ENCODE data around the gene CTNNA3. TPM values are rescaled to one million over a fixed set of nuclear protein-coding genes. Genes with fewer than 3 reads are reported as not detected.

CTNNA3 gene
- total RNA-seq, 1 donor from 2014 or later = 0.13 TPM

DNA sequence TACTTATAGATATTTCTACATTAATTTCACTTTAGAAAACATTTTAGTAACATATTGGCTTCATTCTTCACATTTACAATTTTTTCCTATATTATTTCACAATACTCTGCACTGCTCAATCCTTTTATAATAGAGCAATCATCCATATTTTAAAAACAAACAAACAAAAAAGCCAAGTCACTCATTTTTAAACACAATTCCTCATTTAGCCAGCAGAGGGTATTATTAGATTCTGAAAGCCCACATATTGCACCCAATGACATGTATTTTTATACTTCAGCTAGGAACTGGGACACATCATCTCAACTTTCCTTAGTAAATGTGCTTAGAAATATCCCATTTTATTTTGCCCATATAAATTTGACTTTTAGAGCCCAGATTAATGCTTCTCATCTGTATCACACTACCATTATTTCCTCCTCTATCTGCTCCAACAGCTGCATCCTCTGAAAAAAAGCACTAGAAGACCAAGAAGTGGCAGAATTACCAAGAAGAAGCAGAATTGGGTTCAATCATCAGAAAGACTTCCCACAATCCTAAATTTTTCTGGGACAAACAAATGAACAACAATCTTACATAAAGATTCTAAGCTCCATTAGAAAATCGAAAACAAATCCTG, 29.5 kb downstream of the CTNNA3 start:
- peak; percentile 57 to 74 for DNase-seq (ENCODE audit: low read depth in 2 of 2)

DNA sequence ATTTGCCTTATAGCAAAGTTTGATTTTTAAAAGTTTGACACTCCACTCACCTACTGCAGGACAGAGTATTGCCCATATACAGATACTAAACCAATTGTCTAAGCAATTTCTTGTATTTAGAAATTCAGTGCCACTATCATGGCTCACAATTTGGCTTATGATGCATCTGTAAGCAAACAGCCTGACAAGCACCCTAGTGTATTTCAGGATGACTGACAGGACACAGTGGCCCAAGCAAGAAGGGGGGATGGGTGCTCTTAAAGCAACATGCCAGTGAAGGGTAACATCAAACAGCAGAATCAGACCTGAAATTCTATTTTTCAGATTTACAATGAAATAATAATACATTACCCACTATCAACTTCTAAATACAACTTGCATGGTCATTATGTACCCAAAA, 30.5 kb downstream of the CTNNA3 start:
- peak in 1 of 2 donors; percentile 33 for DNase-seq (ENCODE audit: low read depth in 2 of 2)

DNA sequence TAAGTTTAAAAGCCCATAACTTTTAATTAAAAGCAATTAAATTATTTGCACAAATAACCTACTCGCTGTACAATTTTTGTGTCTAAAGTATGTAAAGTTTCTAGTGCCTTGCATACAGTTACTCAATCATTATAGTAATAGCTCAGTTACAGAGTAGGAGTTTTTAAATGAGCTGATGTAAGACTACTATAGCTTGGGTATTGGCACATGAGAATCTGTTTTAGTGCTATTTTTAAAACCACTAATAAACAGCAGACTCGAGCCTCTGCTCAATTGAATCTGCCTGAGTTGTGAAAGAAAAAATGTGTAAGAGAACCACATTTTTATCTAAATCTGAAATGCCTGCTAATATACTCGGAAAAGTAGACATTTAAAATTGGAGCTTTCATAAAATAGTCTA, 31.1 kb downstream of the CTNNA3 start:
- no peak for DNase-seq (ENCODE audit: low read depth in 2 of 2)

DNA sequence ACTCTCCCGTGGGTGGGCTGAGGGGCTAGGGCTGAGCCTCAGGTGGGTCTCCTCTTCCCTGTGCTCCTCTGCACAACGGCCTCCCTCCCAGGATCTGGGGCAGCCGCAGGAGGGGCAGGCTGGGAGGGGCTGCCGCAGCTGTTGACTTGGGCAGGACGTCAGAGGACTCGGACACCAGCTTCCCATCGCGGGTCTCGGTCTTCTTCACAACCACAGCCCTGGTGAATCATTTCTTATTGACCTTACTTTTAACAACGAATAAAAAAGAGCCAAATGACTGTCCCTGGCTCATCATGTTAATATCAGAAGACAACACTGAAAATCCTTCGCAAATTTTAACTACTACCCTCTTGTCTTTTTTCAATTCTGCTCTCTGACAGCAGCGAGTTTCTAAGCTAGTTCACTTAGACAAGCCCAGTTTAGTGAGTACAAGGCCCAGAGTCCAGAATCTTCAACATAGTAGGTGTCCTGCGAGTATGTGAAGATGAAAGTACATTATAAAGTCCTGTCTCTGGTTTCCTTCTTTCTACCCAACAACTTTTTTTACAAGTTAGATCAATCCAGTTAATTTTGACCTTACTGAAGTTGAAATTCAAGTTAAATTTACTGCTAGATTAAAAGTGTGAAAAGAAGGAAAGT, 32.4 kb downstream of the CTNNA3 start:
- DNase-seq (ENCODE audit: low read depth in 2 of 2) = no peak

DNA sequence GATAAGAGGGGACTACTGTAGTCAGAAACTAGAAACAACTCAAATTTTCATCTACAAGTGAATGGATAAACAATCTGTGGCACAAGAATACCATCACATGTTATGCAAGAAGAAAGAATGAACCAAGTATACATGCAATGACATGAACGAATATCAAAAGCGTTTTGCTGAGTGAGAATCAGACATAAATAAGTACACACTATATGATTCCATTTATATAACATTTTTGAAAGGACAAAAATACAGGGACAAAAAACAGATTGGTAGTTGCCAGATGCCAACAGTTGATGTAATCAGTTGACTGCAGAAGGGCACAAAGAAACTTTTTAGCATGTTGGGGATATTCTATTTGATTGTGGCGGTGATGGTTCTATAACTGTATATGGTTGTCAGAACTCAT, 33.6 kb downstream of the CTNNA3 start:
- no peak for DNase-seq (ENCODE audit: low read depth in 2 of 2)

DNA sequence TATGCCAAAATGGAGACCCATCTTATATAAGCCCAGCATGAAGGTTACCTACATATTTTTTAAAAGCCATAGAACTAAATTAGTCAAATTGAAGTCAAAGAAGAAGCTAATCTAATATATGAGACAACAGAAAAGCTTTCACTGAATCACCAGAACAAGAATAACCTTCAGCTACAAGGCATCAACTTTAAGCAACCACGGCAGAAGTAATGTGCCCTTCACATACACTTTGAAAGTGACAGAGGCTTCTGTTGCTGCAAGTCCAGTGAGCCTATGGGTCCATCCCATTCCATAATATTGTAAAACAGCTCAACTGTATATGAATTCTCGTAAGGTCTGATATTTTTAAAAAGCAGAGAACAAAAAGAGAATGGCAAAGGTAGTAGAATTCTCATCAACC, 36.5 kb downstream of the CTNNA3 start:
- no peak for DNase-seq (ENCODE audit: low read depth in 2 of 2)

DNA sequence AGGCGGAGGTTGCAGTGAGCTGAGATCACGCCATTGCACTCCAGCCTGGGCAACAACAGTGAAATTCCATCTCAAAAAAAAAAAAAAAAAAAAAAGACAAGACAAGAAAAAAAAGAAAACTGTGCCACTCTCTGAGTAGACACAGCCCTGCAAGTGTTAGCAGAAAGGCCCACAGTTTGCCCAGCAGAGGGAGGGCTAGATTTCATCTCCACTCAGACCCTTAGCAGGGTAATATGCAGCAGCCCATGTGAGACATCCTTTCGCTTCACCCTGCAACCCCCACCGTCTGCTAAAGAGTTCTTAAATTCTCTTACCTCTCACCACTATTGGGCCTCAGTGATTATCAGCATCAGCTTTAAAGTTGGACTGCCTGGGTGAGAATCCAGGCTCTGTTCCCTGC, 38.2 kb downstream of the CTNNA3 start:
- no peak for DNase-seq (ENCODE audit: low read depth in 2 of 2)

DNA sequence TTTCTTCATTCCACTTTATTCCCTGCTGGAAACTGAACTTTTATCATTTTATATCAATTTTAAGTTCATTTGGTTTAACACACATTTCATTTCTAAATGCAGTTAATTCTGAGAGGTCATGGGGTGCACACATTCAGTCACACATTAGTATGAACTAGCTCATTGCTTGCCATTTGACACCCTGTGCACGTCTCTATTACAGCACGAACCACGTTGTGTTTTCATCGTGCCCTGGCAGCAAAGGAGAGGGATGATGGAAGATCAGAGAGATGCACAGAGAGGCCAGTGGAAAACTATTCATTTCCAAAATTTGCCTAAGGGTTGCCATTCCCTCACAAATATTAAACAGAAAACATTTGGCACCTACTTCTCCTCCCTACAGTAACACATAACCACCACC, 45.4 kb downstream of the CTNNA3 start:
- no peak for DNase-seq (ENCODE audit: low read depth in 2 of 2)

DNA sequence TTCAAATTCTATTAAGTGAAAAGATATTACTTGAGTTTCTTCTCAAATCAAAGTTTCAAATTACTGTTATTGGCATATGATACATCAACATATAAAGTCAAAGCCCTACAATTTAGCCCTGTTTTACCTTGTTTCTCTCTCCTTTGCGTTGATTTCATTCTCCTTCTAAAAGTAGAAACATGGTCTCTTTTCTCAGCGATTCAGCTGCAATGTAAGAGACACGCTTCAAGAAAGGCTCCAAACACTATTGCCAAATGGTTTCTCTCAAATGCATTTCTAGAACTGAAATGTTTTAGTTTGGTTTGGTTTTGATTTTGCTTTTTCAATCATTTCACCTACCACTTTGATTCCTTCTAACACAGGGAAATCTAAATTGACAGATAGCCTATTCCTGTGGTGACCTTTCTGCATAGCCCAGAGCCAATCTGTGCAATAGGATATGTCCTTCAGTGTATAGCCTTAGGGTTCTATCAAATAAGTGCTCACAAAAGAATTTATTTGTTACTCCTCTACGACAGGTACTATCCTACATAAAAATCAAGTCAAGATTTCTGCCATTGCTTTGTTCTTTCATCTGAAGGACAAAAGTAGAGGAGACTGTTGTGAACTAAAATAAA, 47.3 kb downstream of the CTNNA3 start:
- DNase-seq (ENCODE audit: low read depth in 2 of 2) = no peak

DNA sequence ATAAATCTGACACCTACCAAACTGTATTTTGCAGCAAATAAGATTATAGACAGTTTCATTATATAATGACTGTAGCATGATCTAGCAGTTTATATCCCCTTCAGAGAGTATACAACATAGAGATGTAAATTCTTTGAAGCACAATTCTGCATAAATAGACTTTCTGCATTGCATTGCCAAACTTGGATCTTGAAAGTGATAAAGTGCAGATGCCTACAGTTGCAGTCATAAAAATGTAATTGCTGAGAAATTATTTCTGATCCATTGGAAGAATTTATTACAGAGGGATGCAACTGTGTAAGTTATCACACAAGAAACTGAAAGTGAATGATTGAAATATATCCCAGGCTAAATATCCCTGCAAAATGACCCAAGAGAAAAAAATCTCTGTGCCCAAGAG, 65.1 kb downstream of the CTNNA3 start:
- DNase-seq (ENCODE audit: low read depth in 2 of 2) = no peak

DNA sequence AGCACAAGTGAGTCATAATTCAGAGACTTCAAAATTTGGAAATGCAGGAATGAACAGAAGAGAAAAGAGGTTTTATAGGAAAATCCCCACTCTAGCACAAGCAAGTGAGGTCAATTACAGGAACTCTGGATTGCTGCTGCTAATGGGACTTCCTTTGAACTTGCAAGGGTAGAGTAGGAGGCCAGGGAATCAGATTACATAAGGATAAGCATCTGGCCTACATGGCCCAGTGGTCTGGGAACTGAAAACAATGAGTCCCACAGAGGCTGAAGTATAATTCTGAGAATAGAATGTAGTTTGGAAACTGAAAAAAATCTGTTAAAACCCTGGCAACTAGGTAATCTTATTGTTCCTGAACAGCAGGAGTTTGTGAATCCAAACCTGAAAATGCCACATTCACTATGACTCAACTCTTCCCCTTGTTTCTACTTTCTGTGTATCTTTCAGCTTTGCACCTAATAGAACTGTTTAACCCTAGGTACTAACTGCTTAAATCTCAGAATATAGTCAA, 66.5 kb downstream of the CTNNA3 start:
- peak; percentile 52 to 81 for DNase-seq (ENCODE audit: low read depth in 2 of 2)

DNA sequence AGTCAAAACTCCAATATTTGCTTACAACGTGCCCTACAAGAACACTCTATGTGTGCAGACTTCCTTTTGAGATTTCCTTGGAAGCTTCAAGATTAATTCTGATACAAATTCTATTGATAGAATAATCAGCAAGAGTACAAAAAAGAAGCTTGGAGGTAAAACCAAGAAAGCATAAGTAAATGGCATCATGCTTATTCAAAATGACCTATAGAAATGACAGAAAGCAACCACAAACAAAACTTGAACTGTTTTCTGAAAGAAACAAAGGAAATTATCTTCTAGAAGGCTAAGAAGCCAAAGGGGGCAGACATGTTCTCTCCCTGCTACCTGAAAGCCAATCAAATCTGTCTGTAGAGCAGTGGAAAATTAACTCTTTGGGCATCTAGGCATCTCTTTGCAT, 73.0 kb downstream of the CTNNA3 start:
- DNase-seq (ENCODE audit: low read depth in 2 of 2) = no peak

DNA sequence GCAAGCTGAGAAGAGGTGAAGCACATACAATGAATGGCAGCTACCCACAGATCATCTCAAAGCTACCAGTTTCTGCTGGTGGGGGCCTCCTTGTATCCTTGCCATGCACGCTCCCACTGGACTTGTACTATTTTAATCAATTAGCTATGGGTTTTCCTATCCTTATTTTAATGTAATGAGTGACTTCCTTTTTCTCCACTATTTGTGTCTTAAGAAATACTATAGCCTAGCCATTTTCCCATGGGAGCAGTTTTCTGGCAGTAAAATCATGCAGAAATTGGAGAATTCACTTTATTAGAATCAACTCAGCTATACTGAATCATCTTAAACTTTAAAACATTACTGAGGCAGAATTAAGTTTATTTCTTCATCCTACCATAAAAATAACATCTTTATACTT, 73.5 kb downstream of the CTNNA3 start:
- no peak for DNase-seq (ENCODE audit: low read depth in 2 of 2)

DNA sequence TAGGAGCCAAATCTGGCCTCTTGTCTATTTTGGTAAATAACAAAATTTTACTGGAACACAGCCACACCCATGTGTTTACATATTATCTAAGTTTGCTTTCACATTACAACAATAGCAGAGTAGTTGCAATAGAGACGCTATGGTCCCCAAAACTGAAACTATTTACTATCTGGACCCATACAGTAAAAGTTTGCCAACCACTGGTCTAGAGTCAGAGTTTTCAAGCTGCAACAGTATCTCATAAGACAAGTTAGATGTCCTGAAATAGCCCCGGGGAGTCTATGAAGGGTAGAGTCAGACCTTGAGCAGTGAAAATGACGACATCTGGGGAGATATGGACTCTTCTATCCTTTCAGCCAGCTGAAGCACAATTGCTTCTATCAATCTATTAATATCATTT, 74.2 kb downstream of the CTNNA3 start:
- DNase-seq (ENCODE audit: low read depth in 2 of 2) = no peak

DNA sequence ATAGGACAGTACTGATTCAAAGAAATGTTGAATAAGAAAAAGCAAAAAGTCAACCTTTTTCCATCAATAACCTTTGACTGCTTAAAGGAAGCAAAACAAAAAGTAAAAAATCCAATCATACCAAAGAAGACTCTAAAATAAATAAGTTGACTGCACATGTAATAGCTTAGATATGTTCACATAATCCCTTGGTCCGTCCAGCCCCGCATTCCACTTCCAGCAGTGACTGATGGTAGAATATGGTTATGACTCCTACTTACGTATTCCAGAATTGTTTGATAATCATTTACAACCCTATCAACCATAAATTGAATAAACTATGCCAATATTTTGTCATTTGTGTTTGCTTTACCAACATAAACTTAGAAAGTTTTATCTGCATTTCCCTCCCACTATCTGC, 77.9 kb downstream of the CTNNA3 start:
- no peak for DNase-seq (ENCODE audit: low read depth in 2 of 2)

DNA sequence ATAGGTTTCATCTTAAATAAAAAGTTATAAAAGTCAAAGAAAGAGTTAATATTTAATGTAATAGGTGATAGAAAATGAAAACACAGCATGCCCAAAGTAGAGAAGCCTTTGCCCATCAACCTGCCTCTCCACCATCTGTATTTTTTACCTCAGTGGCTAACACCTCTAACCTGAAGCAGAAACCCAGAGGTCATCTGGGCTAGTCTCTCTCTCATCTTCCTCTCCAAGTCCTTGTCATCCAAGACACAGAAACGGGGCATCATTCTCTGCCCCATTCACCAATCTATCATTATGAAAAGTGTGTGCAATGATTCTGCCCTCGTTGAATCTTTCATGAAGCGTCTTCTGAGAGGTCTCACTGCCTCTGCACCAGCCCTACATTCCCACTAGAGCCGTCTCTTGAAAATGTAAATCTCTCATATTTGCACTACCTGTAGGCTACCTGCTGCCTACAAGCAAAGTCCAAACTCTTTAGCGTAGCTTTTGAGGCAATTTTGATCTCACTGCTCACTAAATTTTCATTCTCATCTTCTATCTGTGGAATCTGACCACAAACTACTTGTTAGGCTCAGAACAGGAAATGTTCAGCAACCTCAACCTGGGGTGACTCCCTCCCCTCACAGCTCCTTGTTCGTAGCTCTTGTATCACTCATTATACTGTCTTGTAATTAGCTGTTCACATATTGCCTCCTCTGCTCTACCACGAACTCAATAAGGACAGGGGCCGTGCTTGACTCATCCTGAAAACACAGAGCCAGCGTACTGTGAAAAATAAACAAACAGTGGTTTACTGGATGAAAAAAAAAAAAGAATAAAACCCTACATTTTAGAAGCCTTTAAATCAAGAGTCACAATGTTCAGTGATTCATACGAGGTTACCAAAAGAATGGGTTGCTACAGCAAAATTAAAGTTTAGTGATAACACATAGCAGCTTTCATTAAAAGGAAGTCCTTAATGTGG, 83.1 kb downstream of the CTNNA3 start:
- no peak for DNase-seq (ENCODE audit: low read depth in 2 of 2)

DNA sequence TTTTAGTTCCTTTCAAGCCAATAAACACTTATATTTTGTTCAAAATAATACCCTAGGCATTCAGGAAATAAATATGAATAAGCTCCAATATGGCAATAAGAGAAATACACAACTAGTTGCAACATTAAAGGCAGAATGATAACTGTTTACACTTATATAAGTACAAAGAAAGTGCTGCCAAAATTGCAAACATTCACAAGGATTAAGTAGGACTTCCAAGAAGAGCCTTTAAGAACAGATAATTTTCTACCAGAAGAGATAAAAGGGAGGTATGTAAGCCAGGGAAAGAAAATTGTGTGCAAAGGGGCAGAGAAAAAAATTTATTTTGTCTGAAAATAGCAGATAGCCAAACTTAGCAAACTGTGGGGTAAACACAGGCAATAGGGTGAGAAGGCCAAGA, 83.8 kb downstream of the CTNNA3 start:
- no peak for DNase-seq (ENCODE audit: low read depth in 2 of 2)

DNA sequence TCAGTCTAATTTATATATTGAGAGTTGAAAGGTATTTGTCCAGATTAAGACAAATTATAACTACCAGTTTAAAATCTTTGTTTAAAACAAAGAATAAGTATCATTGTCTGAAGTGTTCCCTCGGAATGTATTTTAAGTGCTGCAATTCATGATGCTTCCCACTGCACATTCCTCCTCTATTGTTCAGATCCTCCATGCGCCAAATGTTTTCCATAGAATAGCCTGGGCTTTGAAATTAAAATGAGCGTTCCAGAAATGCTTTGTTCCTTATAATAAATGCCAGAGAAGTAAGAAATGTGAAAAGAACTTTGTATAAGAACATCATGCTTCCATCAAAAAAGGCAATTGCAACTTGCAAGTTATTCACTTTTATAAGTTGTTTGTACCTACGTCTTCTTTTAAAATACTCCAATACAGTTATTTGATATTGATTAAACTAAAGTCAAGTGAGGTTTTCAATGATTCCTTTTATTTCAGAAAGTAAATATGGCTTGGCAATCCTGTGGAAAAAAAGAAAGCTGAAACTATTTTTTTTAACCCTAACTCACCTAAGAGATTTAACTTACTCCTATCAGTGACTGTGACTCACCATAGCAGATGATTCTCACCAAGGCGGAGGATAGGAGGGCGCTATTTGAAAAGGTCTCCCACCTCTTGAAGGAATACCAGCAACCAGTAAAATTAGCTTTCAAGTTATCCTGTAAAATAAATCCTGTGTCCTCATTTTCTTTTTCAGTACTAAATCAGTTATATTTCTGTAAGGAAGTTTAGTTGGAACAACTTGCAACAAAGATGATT, 85.8 kb downstream of the CTNNA3 start:
- DNase-seq (ENCODE audit: low read depth in 2 of 2) = peak in 1 of 2 donors; percentile 44

DNA sequence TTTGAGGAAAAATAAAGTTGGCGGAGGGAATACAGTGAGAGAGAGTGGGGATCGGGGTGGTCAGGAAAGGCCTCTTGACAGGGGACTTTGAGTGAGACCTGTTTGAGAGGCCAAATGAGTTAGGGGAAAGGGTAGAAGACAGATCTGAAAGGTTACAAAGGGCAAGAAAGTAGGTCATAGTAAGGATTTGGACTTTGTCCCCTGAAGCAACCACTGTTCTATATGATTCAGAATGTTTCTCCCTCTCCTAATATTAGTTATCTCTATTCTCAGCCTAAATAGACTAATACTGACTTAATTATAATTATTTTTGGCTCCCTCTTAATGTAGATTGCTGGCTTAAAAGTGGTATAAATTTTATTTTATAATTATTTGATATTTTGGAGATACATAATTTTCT, 88.0 kb downstream of the CTNNA3 start:
- DNase-seq (ENCODE audit: low read depth in 2 of 2) = no peak

DNA sequence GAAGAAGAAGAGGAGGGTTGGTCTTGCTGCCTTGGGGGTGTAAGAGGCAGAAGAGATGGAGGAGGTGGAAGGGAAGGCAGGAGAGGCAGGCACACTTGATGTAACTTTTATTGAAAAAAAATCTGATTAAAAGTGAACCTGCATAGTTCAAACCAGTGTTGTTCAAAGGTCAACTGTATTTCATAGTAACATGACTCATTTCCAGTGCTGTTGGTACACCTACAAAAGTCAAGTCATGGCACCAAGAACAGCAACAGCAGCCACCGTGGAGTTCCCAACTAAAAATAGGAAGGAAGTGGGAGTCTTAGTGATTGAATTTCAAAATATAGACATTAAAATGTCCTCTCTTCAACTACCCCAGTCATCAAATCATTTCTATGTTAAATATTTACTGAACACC, 88.5 kb downstream of the CTNNA3 start:
- peak; percentile 68 to 73 for DNase-seq (ENCODE audit: low read depth in 2 of 2)

DNA sequence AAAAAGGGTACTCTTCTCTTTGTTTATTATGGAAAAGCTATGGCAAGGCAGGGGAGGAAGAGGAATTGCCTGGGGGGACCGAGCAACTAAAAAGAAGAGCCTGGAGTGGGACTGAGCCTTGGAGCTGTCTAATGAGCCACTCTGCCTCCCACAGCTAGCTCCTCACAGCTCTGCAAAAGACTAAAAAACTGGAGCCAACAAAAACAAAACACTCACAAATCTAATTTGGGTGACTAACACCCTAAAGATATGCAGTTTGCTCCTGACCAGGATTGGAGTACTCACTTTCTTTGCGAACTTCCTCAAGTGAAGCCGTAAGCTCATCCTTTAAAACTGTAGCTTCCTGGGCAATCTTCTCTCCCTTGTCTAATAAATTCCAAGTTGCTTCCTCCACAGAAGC, 89.4 kb downstream of the CTNNA3 start:
- peak in 1 of 2 donors; percentile 77 for DNase-seq (ENCODE audit: low read depth in 2 of 2)

Measured in dermis microvascular lymphatic vessel endothelial cell (primary cell).